ENCODE measurements around the gene FAR2.

- TF ChIP-seq CTCF (conservative IDR thresholded peaks at IDR 0.05): no peak
- no peak for TF ChIP-seq EZH2 (IDR thresholded peaks at IDR 0.05; ENCODE audit: low read depth)
These were observed 152.0 kb downstream of the FAR2 start for GRCh38 chr12:29301114-29301513.
